ENCODE results near the gene ZCCHC24. TPM values are rescaled to one million over a fixed set of nuclear protein-coding genes. Genes with fewer than 3 reads are reported as not detected.

ZCCHC24 gene
- total and polyA plus RNA-seq, 9 donors, result 21.6 to 92.1 (median 58.3) TPM

- H3K27ac ChIP-seq, result no peak overlapping the region
- no peak for DNase-seq
These were observed 37.3 kb upstream of the ZCCHC24 start for GRCh38 chr10:79482741-79483140.

DNA sequence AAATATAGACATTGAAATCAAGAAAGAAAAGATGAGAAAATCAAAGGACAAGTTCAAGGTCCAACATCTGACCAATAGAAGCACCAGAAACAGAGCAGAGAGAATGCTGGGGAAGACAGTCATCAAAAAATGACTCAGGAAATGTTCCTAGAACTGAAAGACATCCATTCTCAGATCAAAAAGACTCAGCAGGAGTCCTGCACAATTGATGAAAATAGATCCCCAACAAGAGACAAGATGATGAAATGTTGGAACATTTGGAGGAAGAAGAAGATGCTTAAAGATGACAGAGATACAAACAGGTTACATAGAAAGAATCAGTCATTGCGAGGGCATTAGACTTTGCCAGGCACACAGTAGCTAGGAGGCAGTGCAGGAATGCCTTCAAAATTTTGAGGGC is 36.9 kb upstream of the ZCCHC24 start:
- intact Hi-C loops (cut with DNase I), result no loop called here
- TF ChIP-seq POLR2A (IDR thresholded peaks at IDR 0.05), result no peak

More at GRCh38 chr10:79482741-79483140, 37.3 kb upstream of the ZCCHC24 start:
- TF ChIP-seq POLR2A (IDR thresholded peaks at IDR 0.05) (no peak), EP300 (IDR thresholded peaks at IDR 0.05) (no peak)
- TF ChIP-seq, protein P1, sequence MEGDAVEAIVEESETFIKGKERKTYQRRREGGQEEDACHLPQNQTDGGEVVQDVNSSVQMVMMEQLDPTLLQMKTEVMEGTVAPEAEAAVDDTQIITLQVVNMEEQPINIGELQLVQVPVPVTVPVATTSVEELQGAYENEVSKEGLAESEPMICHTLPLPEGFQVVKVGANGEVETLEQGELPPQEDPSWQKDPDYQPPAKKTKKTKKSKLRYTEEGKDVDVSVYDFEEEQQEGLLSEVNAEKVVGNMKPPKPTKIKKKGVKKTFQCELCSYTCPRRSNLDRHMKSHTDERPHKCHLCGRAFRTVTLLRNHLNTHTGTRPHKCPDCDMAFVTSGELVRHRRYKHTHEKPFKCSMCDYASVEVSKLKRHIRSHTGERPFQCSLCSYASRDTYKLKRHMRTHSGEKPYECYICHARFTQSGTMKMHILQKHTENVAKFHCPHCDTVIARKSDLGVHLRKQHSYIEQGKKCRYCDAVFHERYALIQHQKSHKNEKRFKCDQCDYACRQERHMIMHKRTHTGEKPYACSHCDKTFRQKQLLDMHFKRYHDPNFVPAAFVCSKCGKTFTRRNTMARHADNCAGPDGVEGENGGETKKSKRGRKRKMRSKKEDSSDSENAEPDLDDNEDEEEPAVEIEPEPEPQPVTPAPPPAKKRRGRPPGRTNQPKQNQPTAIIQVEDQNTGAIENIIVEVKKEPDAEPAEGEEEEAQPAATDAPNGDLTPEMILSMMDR (IDR thresholded peaks at IDR 0.05), result no peak
- Histone ChIP-seq H3K36me3 (no peaks in the 10 kb centered on the region), H3K4me3 (no peak overlapping the region), H3K4me1 (ENCODE audit: insufficient read depth) (no peaks in the 10 kb centered on the region), H3K27me3 (no peaks in the 10 kb centered on the region), H3K9me3 (no peaks in the 10 kb centered on the region)
- 58 to 71% (median 70%) methylated on average over 4 of the region's 4 CpGs for WGBS, 3 donors
- intact Hi-C loops (cut with DNase I), result no loop called here

GRCh38 chr10:79479283-79479909 is 34.0 kb upstream of the ZCCHC24 start:
- no peak for TF ChIP-seq POLR2A (IDR thresholded peaks at IDR 0.05)
- no peak for TF ChIP-seq EP300 (IDR thresholded peaks at IDR 0.05)
- TF ChIP-seq, protein P1 (IDR thresholded peaks at IDR 0.05), result no peak
- 81 to 84% (median 82%) methylated on average over 3 of the region's 3 CpGs for WGBS, 3 donors
- no peak overlapping the region for H3K4me3 ChIP-seq
- no peak overlapping the region for H3K27ac ChIP-seq
- H3K36me3 ChIP-seq, result no peaks in the 10 kb centered on the region
- H3K4me1 ChIP-seq (ENCODE audit: insufficient read depth), result no peaks in the 10 kb centered on the region
- DNase-seq, result no peak
- intact Hi-C loops (cut with DNase I), result no loop called here
- H3K9me3 ChIP-seq, result no peaks in the 10 kb centered on the region
- no peaks in the 10 kb centered on the region for H3K27me3 ChIP-seq

More for the DNA sequence above, 36.9 kb upstream of the ZCCHC24 start:
- no peaks in the 10 kb centered on the region for H3K9me3 ChIP-seq
- no peak overlapping the region for H3K4me3 ChIP-seq
- no peaks in the 10 kb centered on the region for H3K27me3 ChIP-seq
- DNase-seq, result no peak
- H3K27ac ChIP-seq, result no peak overlapping the region
- H3K4me1 ChIP-seq (ENCODE audit: insufficient read depth), result no peaks in the 10 kb centered on the region
- 92 to 98% (median 97%) methylated on average over 1 of the region's 1 CpG for WGBS, 3 donors
- H3K36me3 ChIP-seq, result no peaks in the 10 kb centered on the region

- H3K36me3 ChIP-seq, result no peaks in the 10 kb centered on the region
- no peak overlapping the region for H3K4me3 ChIP-seq
- H3K27me3 ChIP-seq, result no peaks in the 10 kb centered on the region
- no peaks in the 10 kb centered on the region for H3K9me3 ChIP-seq
- TF ChIP-seq, protein P1 (IDR thresholded peaks at IDR 0.05), result no peak
- no peak for TF ChIP-seq POLR2A (IDR thresholded peaks at IDR 0.05)
- no peak for TF ChIP-seq EP300 (IDR thresholded peaks at IDR 0.05)
- no peaks in the 10 kb centered on the region for H3K4me1 ChIP-seq (ENCODE audit: insufficient read depth)
- no peak for DNase-seq
- no peak overlapping the region for H3K27ac ChIP-seq
- WGBS, 3 donors, result 86 to 93% (median 88%) methylated on average over 7 of the region's 7 CpGs
- intact Hi-C loops (cut with DNase I), result no loop called here
These were observed 32.0 kb upstream of the ZCCHC24 start for GRCh38 chr10:79477456-79477855.

DNA sequence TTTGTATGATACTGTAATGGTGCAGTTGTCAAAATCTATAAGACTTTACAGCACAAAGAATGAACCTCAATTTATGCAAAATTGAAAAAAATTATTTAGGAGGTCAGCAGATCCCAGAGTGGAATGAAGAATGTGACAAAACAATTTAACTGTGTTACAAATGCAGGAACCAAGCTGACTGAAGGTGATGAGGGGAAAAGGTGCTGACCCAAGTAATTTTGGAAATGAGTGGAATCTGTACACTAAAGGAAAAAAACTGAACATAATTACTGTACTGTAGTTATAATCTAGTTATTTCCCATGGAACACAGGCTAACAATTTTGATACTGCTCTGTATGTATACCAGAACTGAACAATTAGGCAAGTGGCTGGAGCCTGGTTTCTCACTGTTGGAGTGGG is 31.2 kb upstream of the ZCCHC24 start:
- DNase-seq, result no peak
- Histone ChIP-seq H3K27ac (no peak overlapping the region), H3K4me1 (ENCODE audit: insufficient read depth) (no peaks in the 10 kb centered on the region), H3K4me3 (no peak overlapping the region), H3K36me3 (no peaks in the 10 kb centered on the region), H3K9me3 (no peaks in the 10 kb centered on the region), H3K27me3 (no peaks in the 10 kb centered on the region)
- TF ChIP-seq, protein P1 (IDR thresholded peaks at IDR 0.05), result no peak
- TF ChIP-seq POLR2A (IDR thresholded peaks at IDR 0.05) (no peak), EP300 (IDR thresholded peaks at IDR 0.05) (no peak)
- intact Hi-C loops (cut with DNase I), result no loop called here
